ENCODE results near the gene CEBPE.

DNA sequence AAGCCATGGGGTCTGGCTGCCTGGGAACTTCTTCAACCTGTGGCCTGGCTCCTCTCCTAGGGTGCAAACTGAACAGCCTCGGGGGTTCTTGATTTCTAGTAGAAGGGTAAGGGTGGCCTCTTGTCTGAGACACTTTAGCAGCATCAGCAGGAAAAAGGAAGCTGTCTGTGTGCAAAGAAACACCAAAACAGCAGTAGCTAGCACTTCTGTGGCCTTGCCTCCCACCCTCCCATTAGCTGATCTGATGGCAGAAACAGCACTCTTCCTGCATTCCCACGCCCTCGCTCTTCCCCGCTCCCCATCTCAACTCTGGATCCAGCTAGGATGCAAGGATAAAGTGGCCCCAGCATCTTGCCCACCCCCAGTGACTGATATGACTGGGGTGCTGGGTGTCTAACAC lies 43.7 kb upstream of the CEBPE start:
- TF ChIP-seq TOX (CRISPR knock-in tag; IDR thresholded peaks at IDR 0.05; ENCODE audit: borderline replicate concordance) (no peak), CREB5 (CRISPR knock-in tag; IDR thresholded peaks at IDR 0.05; ENCODE audit: low read depth) (no peak), ZC3H10 (CRISPR knock-in tag; IDR thresholded peaks at IDR 0.05) (no peak)
